ENCODE results near the gene PALM. TPM values are rescaled to one million over a fixed set of nuclear protein-coding genes. Genes with fewer than 3 reads are reported as not detected.
"Not testable (repeated sequence)": the region's sequence is repeated elsewhere in the genome, so short reads cannot be mapped to it uniquely, and the experiment has no call there.

PALM gene
- total RNA-seq, 1 donor from 2014 or later: 212 TPM

GRCh38 chr19:678791-679388, 29.8 kb upstream of the PALM start:
- no peak for DNase-seq (ENCODE audit: low spot score)

GRCh38 chr19:679418-680286, 29.1 kb upstream of the PALM start:
- peak; percentile 93 for DNase-seq (ENCODE audit: low spot score)

GRCh38 chr19:680287-681028, 28.3 kb upstream of the PALM start:
- DNase-seq (ENCODE audit: low spot score): peak; percentile 100

GRCh38 chr19:681029-682019, 27.4 kb upstream of the PALM start:
- DNase-seq (ENCODE audit: low spot score): no peak

GRCh38 chr19:682678-683320, 25.9 kb upstream of the PALM start:
- no peak for DNase-seq (ENCODE audit: low spot score)

- DNase-seq (ENCODE audit: low spot score): no peak
Measured at GRCh38 chr19:685454-685931, 23.2 kb upstream of the PALM start.

- DNase-seq (ENCODE audit: low spot score): no peak
Measured at GRCh38 chr19:686589-687297, 22.0 kb upstream of the PALM start.

- no peak for DNase-seq (ENCODE audit: low spot score)
Measured at GRCh38 chr19:687569-688166, 21.1 kb upstream of the PALM start.

- no peak for DNase-seq (ENCODE audit: low spot score)
Measured at GRCh38 chr19:688214-688613, 20.5 kb upstream of the PALM start.

- no peak for DNase-seq (ENCODE audit: low spot score)
Measured at GRCh38 chr19:688992-689391, 19.7 kb upstream of the PALM start.

- DNase-seq (ENCODE audit: low spot score): no peak
Measured at GRCh38 chr19:690203-690602, 18.5 kb upstream of the PALM start.

- DNase-seq (ENCODE audit: low spot score): no peak
Measured at GRCh38 chr19:694481-695351, 14.0 kb upstream of the PALM start.

GRCh38 chr19:695352-695949, 13.3 kb upstream of the PALM start, which contains the start of gene PRSS57:
PRSS57 (minus strand) TSS chr19:695452; CDS start chr19:695430, 22 bp downstream.
- DNase-seq (ENCODE audit: low spot score): no peak

GRCh38 chr19:698529-698928, 10.2 kb upstream of the PALM start:
- DNase-seq (ENCODE audit: low spot score): not testable (repeated sequence)

GRCh38 chr19:699885-700284, 8.8 kb upstream of the PALM start:
- DNase-seq (ENCODE audit: low spot score): not testable (repeated sequence)

- DNase-seq (ENCODE audit: low spot score): not testable (repeated sequence)
Measured at GRCh38 chr19:702847-703246, 5.9 kb upstream of the PALM start.

- no peak for DNase-seq (ENCODE audit: low spot score)
Measured at GRCh38 chr19:703329-703650, 5.4 kb upstream of the PALM start.
